Mesendoderm (in vitro differentiated cells): ENCODE data around the gene CAPZB.

ENCODE experiments used
- DNase-seq: peaks from one replicate; pipeline ENCODE4 v3.0.0; 2013
- H2AK5ac ChIP-seq: 2 replicates; pipeline ENCODE4 v1.6.1; 2013; ENCODE audit warnings: low read length, inconsistent platforms
- H2BK120ac ChIP-seq: 2 replicates; pipeline ENCODE4 v1.6.1; 2013; ENCODE audit warnings: low read depth, mild to moderate bottlenecking, low read length, moderate library complexity, mixed read lengths
- H2BK15ac ChIP-seq: replicated peaks from 2 replicates; pipeline ENCODE4 v1.6.1; 2013; ENCODE audit warnings: low read depth, mild to moderate bottlenecking, moderate library complexity
- H2BK5ac ChIP-seq: 2 replicates; pipeline ENCODE4 v1.6.1; 2013; ENCODE audit warnings: low read length, inconsistent platforms
- H3K18ac ChIP-seq: 2 replicates; pipeline ENCODE4 v1.6.1; 2013; ENCODE audit warnings: mild to moderate bottlenecking, low read length, mixed read lengths
- H3K23ac ChIP-seq: one replicate; pipeline ENCODE4 v1.6.1; 2013; ENCODE audit warnings: low read length
- H3K27ac ChIP-seq: 2 replicates; pipeline ENCODE4 v1.5.1; 2013; ENCODE audit warnings: low read depth, mild to moderate bottlenecking, inconsistent platforms, low read length, moderate library complexity
- H3K27me3 ChIP-seq: 2 replicates; pipeline ENCODE4 v1.6.1; 2013; ENCODE audit warnings: low read length, control low read depth, mild to moderate bottlenecking, inconsistent platforms; ENCODE audit not compliant: insufficient read depth, poor library complexity
- H3K36me3 ChIP-seq: 2 replicates; pipeline ENCODE4 v1.6.1; 2013; ENCODE audit warnings: low read length, inconsistent platforms; ENCODE audit not compliant: control insufficient read depth, insufficient read depth
- H3K4ac ChIP-seq: one replicate; pipeline ENCODE4 v1.6.1; 2013; ENCODE audit warnings: low read depth, mild to moderate bottlenecking, low read length, moderate library complexity
- H3K4me1 ChIP-seq: 2 replicates; pipeline ENCODE4 v1.6.1; 2013; ENCODE audit warnings: low read depth, low read length, inconsistent platforms; ENCODE audit not compliant: control insufficient read depth
- H3K4me2 ChIP-seq: 2 replicates; pipeline ENCODE4 v1.6.1; 2013; ENCODE audit warnings: low read length
- H3K4me3 ChIP-seq: 2 replicates; pipeline ENCODE4 v1.5.1; 2013; ENCODE audit warnings: mild to moderate bottlenecking, low read length
- H3K56ac ChIP-seq: one replicate; pipeline ENCODE4 v1.6.1; 2013; ENCODE audit warnings: low read length
- H3K79me1 ChIP-seq: 2 replicates; pipeline ENCODE4 v1.6.1; 2013; ENCODE audit warnings: low read length, inconsistent platforms
- H3K79me2 ChIP-seq: 2 replicates; pipeline ENCODE4 v1.6.1; 2013; ENCODE audit warnings: mild to moderate bottlenecking, low read length; ENCODE audit not compliant: control insufficient read depth, insufficient read depth
- H3K9ac ChIP-seq: 2 replicates; pipeline ENCODE4 v1.6.1; 2013; ENCODE audit warnings: low read length, inconsistent platforms
- H4K5ac ChIP-seq: one replicate; pipeline ENCODE4 v1.6.1; 2013; ENCODE audit warnings: low read length
- H4K8ac ChIP-seq: one replicate; pipeline ENCODE4 v1.6.1; 2013; ENCODE audit warnings: low read depth, mild to moderate bottlenecking, control low read depth, low read length, moderate library complexity
- WGBS: extraction: QIAGEN DNeasy Blood & Tissue Kit; methylation state at CpG from one replicate; pipeline ENCODE4 v1.1.7; 2013; ENCODE audit warnings: low lambda C conversion rate, missing lambda C conversion rate; ENCODE audit not compliant: insufficient coverage; ENCODE audit errors: extremely low coverage; 5-methylcytosine and 5-hydroxymethylcytosine counted together

The CAPZB gene

GRCh38 chr1:19461220-19461554, 24.2 kb downstream of the CAPZB start:
- no CpG with 5 or more reads among the region's 6 CpGs for WGBS
- Histone ChIP-seq H2BK120ac (no peak overlapping the region), H3K4me2 (no peak overlapping the region), H2AK5ac (no peak overlapping the region), H3K56ac (peak overlapping the region; percentile 32), H3K23ac (no peak overlapping the region), H2BK5ac (no peak overlapping the region), H3K4me3 (no peak overlapping the region), H3K18ac (no peak overlapping the region), H3K27me3 (no peaks in the 10 kb centered on the region), H4K8ac (no peak overlapping the region), H3K79me1 (peaks cover 35% of the 10 kb centered on the region), H3K36me3 (no peaks in the 10 kb centered on the region), H3K9ac (no peak overlapping the region), H3K79me2 (peaks cover 79% of the 10 kb centered on the region), H2BK15ac (no peak overlapping the region), H3K4me1 (peaks cover 16% of the 10 kb centered on the region), H4K5ac (no peak overlapping the region), H3K27ac (no peak overlapping the region), H3K4ac (no peak overlapping the region)
- peak; percentile 60 for DNase-seq

GRCh38 chr1:19460535-19461219, 24.7 kb downstream of the CAPZB start:
- H3K4ac ChIP-seq, result no peak overlapping the region
- H3K4me1 ChIP-seq, result peaks cover 16% of the 10 kb centered on the region
- no peak overlapping the region for H3K23ac ChIP-seq
- no peak overlapping the region for H3K27ac ChIP-seq
- H3K4me3 ChIP-seq, result no peak overlapping the region
- WGBS, result no CpG with 5 or more reads among the region's 12 CpGs
- H3K9ac ChIP-seq, result no peak overlapping the region
- H2BK5ac ChIP-seq, result no peak overlapping the region
- H2BK120ac ChIP-seq, result no peak overlapping the region
- DNase-seq, result no peak
- no peak overlapping the region for H2BK15ac ChIP-seq
- H3K79me2 ChIP-seq, result peaks cover 79% of the 10 kb centered on the region
- no peak overlapping the region for H3K56ac ChIP-seq
- peaks cover 31% of the 10 kb centered on the region for H3K79me1 ChIP-seq
- H3K36me3 ChIP-seq, result no peaks in the 10 kb centered on the region
- H3K27me3 ChIP-seq, result no peaks in the 10 kb centered on the region
- no peak overlapping the region for H3K4me2 ChIP-seq
- H4K5ac ChIP-seq, result no peak overlapping the region
- H4K8ac ChIP-seq, result no peak overlapping the region
- no peak overlapping the region for H3K18ac ChIP-seq
- no peak overlapping the region for H2AK5ac ChIP-seq

GRCh38 chr1:19458815-19459417, 26.4 kb downstream of the CAPZB start:
- Histone ChIP-seq H3K79me2 (peaks cover 82% of the 10 kb centered on the region), H3K36me3 (no peaks in the 10 kb centered on the region), H3K18ac (no peak overlapping the region), H2AK5ac (no peak overlapping the region), H3K27ac (no peak overlapping the region), H3K4me3 (no peak overlapping the region), H3K9ac (no peak overlapping the region), H2BK120ac (no peak overlapping the region), H3K27me3 (no peaks in the 10 kb centered on the region), H3K23ac (peak overlapping the region; percentile 16), H3K4me2 (no peak overlapping the region), H2BK5ac (no peak overlapping the region), H2BK15ac (no peak overlapping the region), H4K8ac (no peak overlapping the region), H3K79me1 (peaks cover 27% of the 10 kb centered on the region), H3K4ac (no peak overlapping the region), H3K56ac (peak overlapping the region; percentile 30), H4K5ac (no peak overlapping the region), H3K4me1 (peaks cover 25% of the 10 kb centered on the region)
- no peak for DNase-seq
- no CpG with 5 or more reads among the region's 6 CpGs for WGBS

- Histone ChIP-seq H3K9ac (no peak overlapping the region), H4K5ac (no peak overlapping the region), H2BK5ac (no peak overlapping the region), H3K4me3 (no peak overlapping the region), H3K79me1 (peaks cover 25% of the 10 kb centered on the region), H4K8ac (no peak overlapping the region), H3K4me1 (peaks cover 25% of the 10 kb centered on the region), H2BK15ac (no peak overlapping the region), H2AK5ac (no peak overlapping the region), H3K4ac (no peak overlapping the region), H3K23ac (no peak overlapping the region), H3K27me3 (no peaks in the 10 kb centered on the region), H2BK120ac (no peak overlapping the region), H3K27ac (peak overlapping the region; percentile 13), H3K36me3 (no peaks in the 10 kb centered on the region), H3K18ac (no peak overlapping the region), H3K79me2 (peaks cover 82% of the 10 kb centered on the region), H3K4me2 (no peak overlapping the region), H3K56ac (no peak overlapping the region)
- no CpG with 5 or more reads among the region's 8 CpGs for WGBS
- DNase-seq, result no peak
Observed at GRCh38 chr1:19457607-19458006, 27.7 kb downstream of the CAPZB start.

GRCh38 chr1:19456968-19457441, 28.3 kb downstream of the CAPZB start:
- no peak overlapping the region for H2BK15ac ChIP-seq
- no peaks in the 10 kb centered on the region for H3K36me3 ChIP-seq
- no peak overlapping the region for H3K4ac ChIP-seq
- H4K8ac ChIP-seq, result no peak overlapping the region
- no peak overlapping the region for H3K23ac ChIP-seq
- H2BK120ac ChIP-seq, result no peak overlapping the region
- no peak overlapping the region for H4K5ac ChIP-seq
- peak; percentile 62 for DNase-seq
- peak overlapping the region; percentile 12 for H3K9ac ChIP-seq
- no CpG with 5 or more reads among the region's 9 CpGs for WGBS
- H3K27me3 ChIP-seq, result no peaks in the 10 kb centered on the region
- no peak overlapping the region for H2BK5ac ChIP-seq
- H3K4me1 ChIP-seq, result peaks cover 25% of the 10 kb centered on the region
- peaks cover 85% of the 10 kb centered on the region for H3K79me2 ChIP-seq
- no peak overlapping the region for H3K18ac ChIP-seq
- H3K27ac ChIP-seq, result peak overlapping the region; percentile 13
- H3K4me2 ChIP-seq, result no peak overlapping the region
- peaks cover 28% of the 10 kb centered on the region for H3K79me1 ChIP-seq
- H3K56ac ChIP-seq, result peak overlapping the region; percentile 36
- no peak overlapping the region for H3K4me3 ChIP-seq
- H2AK5ac ChIP-seq, result no peak overlapping the region
